ENCODE data around the gene MYO5A.
A peak's percentile ranks its signal among the peaks of the same experiment; 100 is the strongest.

The MYO5A gene

GRCh38 chr15:52303093-52303772 is 225.4 kb downstream of the MYO5A start:
- Histone ChIP-seq H3K36me3 (ENCODE audit: insufficient read depth, low read length) (no peaks in the 10 kb centered on the region), H2AFZ (ENCODE audit: low read length) (no peak overlapping the region), H3K4me3 (ENCODE audit: low read length, poor library complexity, severe bottlenecking) (no peak overlapping the region), H4K20me1 (ENCODE audit: insufficient read depth, low read length, poor library complexity, severe bottlenecking) (no peaks in the 10 kb centered on the region), H3F3A (ENCODE audit: low read depth) (no peaks in the 10 kb centered on the region), H3K27me3 (ENCODE audit: insufficient read depth, low read length, poor library complexity, severe bottlenecking) (no peaks in the 10 kb centered on the region), H3K4me2 (ENCODE audit: low read depth, low read length, poor library complexity, severe bottlenecking) (no peak overlapping the region), H3K9ac (ENCODE audit: low read depth, low read length, poor library complexity, severe bottlenecking) (no peak overlapping the region), H3K9me2 (replicated peaks; ENCODE audit: low read depth, low read length) (no peaks in the 10 kb centered on the region), H3K79me2 (ENCODE audit: insufficient read depth, low read length) (no peaks in the 10 kb centered on the region), H3K4me1 (ENCODE audit: insufficient read depth, low read length, poor library complexity, severe bottlenecking) (peaks cover 9% of the 10 kb centered on the region), H3K9me3 (ENCODE audit: insufficient read depth, low read depth, low read length) (no peaks in the 10 kb centered on the region)
- TF ChIP-seq EZH2phosphoT487 (IDR thresholded peaks at IDR 0.05; ENCODE audit: borderline replicate concordance) (no peak), CTCF (conservative IDR thresholded peaks at IDR 0.05; ENCODE audit: low read length) (no peak)

DNA sequence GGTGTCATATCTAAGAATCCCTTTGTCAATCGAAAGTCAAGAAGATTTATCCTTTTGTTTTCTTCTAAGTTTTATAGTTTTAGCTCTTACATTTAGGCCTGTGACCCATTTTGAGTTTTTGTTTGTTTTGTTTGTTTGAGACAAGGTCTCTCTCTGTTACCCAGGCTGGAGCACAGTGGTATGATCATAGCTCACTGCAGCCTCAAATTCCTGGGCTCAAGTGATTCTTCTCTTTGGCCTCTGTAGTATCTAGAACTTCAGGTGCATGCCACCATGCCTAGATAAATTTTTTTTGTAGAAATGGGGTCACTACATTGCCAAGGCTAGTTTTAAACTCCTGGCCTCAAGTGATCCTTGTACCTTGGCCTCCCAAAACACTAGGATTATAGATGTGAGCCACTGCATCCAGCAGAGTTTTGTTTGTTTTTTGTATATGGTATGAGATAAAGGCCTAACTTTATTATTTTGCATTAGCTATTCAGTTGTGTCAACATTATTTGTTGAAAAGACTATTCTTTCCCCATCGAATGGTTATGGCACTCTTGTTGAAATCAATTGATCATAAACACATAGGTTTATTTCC is 227.3 kb downstream of the MYO5A start:
- H3K27me3 ChIP-seq (ENCODE audit: insufficient read depth, low read length, poor library complexity, severe bottlenecking), result no peaks in the 10 kb centered on the region
- no peaks in the 10 kb centered on the region for H4K20me1 ChIP-seq (ENCODE audit: insufficient read depth, low read length, poor library complexity, severe bottlenecking)
- no peak overlapping the region for H3K9ac ChIP-seq (ENCODE audit: low read depth, low read length, poor library complexity, severe bottlenecking)
- TF ChIP-seq EZH2phosphoT487 (IDR thresholded peaks at IDR 0.05; ENCODE audit: borderline replicate concordance) (no peak), CTCF (conservative IDR thresholded peaks at IDR 0.05; ENCODE audit: low read length) (no peak)
- H3K9me3 ChIP-seq (ENCODE audit: insufficient read depth, low read depth, low read length), result no peaks in the 10 kb centered on the region
- H3K4me1 ChIP-seq (ENCODE audit: insufficient read depth, low read length, poor library complexity, severe bottlenecking), result peaks cover 9% of the 10 kb centered on the region
- H3K4me2 ChIP-seq (ENCODE audit: low read depth, low read length, poor library complexity, severe bottlenecking), result no peak overlapping the region
- H3K79me2 ChIP-seq (ENCODE audit: insufficient read depth, low read length), result no peaks in the 10 kb centered on the region
- H3K4me3 ChIP-seq (ENCODE audit: low read length, poor library complexity, severe bottlenecking), result no peak overlapping the region
- H2AFZ ChIP-seq (ENCODE audit: low read length), result no peak overlapping the region
- no peaks in the 10 kb centered on the region for H3F3A ChIP-seq (ENCODE audit: low read depth)
- no peaks in the 10 kb centered on the region for H3K9me2 ChIP-seq (replicated peaks; ENCODE audit: low read depth, low read length)
- no peaks in the 10 kb centered on the region for H3K36me3 ChIP-seq (ENCODE audit: insufficient read depth, low read length)

GRCh38 chr15:52295421-52296001 is 233.2 kb downstream of the MYO5A start, which contains the start of gene MYO5C:
Gene MYO5C, minus strand, starts transcription at chr15:52295804. Its CDS starts 168 bp downstream, at chr15:52295636.
- H3K4me2 ChIP-seq (ENCODE audit: low read depth, low read length, poor library complexity, severe bottlenecking), result peak within 1 kb of the TSS; percentile 59
- no peaks in the 10 kb centered on the region for H3K79me2 ChIP-seq (ENCODE audit: insufficient read depth, low read length)
- H3K9ac ChIP-seq (ENCODE audit: low read depth, low read length, poor library complexity, severe bottlenecking), result peak within 1 kb of the TSS; percentile 37
- peak within 1 kb of the TSS; percentile 56; the same call in 1 of the 2 replicates for H2AFZ ChIP-seq (ENCODE audit: low read length)
- peak within 1 kb of the TSS; percentile 71 for H3K4me3 ChIP-seq (ENCODE audit: low read length, poor library complexity, severe bottlenecking)
- peaks cover 10% of the 10 kb centered on the region for H3K27me3 ChIP-seq (ENCODE audit: insufficient read depth, low read length, poor library complexity, severe bottlenecking)
- no peaks in the 10 kb centered on the region for H3K4me1 ChIP-seq (ENCODE audit: insufficient read depth, low read length, poor library complexity, severe bottlenecking)
- H4K20me1 ChIP-seq (ENCODE audit: insufficient read depth, low read length, poor library complexity, severe bottlenecking), result no peaks in the 10 kb centered on the region
- no peaks in the 10 kb centered on the region for H3K9me3 ChIP-seq (ENCODE audit: insufficient read depth, low read depth, low read length)
- no peak for TF ChIP-seq EZH2phosphoT487 (IDR thresholded peaks at IDR 0.05; ENCODE audit: borderline replicate concordance)
- no peak for TF ChIP-seq CTCF (conservative IDR thresholded peaks at IDR 0.05; ENCODE audit: low read length)
- no peaks in the 10 kb centered on the region for H3K36me3 ChIP-seq (ENCODE audit: insufficient read depth, low read length)
- H3F3A ChIP-seq (ENCODE audit: low read depth), result no peaks in the 10 kb centered on the region
- H3K9me2 ChIP-seq (replicated peaks; ENCODE audit: low read depth, low read length), result no peaks in the 10 kb centered on the region

Measured in Loucy (cell line).